ENCODE results near the gene BIRC3.

Gene BIRC3

GRCh38 chr11:102317099-102317767, at the start of gene BIRC3:
Gene BIRC3 (plus strand): TSS chr11:102317484. CDS start chr11:102324510, 7,026 bp downstream.
- peak; percentile 98 to 100 for DNase-seq

DNA sequence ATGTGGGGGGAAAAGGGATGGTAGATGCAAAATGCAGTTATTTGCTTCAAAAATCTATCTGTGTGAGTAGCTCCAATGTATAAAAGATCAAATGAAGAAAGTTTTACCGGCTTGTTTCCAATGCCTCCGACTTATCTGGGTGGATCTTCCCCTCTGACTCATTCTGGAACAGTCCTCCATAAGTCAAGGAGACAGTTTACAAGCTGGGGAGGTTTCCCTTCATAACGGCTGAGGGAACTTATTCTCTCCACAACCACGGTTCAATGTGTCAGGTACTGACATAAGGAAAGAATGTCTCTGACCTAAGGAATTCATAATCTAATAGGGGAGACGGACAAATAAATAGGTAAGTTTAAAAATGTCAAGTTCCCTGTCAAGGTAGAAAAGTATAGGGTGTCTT, 49.7 kb upstream of the BIRC3 start:
- DNase-seq = no peak

- DNase-seq = no peak
These were observed 49.0 kb upstream of the BIRC3 start for GRCh38 chr11:102268083-102268984.

DNA sequence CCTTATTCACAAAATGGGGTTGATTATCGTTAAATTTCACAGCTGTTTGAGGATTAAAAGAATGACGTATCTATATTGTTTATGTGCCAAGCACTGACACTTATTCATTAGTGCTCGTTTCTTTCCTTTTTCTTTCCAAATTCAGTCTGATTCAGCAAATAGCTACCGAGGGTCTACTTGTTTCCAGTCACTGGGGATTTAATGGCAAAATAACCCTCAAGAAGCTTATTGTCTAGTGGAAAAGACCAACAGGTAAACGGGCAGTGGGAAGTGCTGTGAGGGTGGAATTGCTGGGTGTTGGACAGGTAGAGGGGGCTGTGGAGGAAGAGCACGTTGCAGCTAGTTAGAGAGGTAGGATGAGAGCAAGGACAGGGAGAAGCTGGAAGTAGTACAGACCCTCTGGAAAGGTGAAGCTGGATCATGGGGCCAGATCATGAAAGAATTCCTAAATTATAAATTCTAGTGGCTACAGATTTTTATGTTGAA, 48.3 kb upstream of the BIRC3 start:
- DNase-seq = no peak

GRCh38 chr11:102269927-102270326, 47.4 kb upstream of the BIRC3 start:
- no peak for DNase-seq

DNA sequence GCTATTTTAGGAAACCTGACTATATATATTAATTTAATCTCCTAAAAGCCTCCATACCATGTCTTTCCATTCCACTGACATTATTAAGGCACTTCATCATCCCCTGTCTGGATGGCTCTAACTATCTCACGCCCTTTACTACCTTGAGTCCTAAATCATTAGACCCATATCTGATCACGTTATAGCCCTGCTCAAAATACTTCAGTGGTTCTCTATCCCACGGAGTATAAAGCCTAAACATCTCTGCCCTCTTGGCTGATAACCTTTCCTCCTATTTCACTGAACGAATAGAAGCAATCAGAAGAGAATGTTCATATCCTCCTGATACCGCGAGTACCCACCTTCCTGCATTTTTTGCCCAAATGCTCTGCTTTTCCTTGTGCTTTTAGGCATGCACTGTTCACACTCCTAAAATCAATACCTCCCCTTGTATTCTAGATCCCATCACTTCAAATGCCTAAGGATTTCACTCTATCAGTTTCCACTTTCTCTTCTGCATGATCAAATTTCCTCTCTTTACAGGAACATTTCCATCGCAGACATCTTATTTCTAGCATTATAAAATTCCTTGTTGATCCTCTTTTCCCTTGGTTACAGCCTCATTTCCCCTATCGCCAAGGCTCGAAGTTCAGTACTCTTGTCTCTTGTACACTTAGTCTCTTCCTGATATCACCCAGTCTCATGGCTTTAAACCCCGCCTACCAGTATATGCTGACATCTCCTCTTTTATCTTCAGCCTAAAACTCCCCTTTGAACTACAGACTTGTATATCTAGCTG, 45.0 kb upstream of the BIRC3 start:
- DNase-seq = no peak

GRCh38 chr11:102274628-102275027, 42.7 kb upstream of the BIRC3 start:
- DNase-seq = no peak

GRCh38 chr11:102276362-102276761, 40.9 kb upstream of the BIRC3 start:
- no peak for DNase-seq

- no peak for DNase-seq
These were observed 40.5 kb upstream of the BIRC3 start for GRCh38 chr11:102276783-102277182.

DNA sequence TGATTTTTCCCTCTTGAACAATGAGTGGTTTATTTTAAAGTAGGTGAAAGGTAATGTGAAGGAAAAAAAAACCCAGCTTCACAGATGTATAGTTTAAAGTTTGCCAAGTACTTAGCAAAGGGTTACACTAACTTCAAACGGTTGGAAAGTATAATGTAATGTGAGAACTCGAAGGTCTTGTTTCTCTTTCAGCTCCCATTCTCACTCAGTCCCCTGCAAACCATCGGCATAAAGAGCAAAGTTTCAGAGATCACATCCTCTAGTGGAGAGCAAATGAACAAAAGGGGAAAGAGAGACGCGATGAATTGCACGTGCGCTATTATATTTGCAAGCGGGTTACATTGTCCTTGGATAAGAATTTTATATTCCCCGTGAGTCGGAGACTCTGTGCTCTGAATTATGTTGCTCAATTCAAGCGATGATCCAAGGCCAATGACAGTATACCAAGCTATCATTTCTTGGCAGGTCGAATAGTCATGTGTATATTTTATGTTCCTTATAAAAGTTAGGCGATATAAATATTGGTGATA, 37.6 kb upstream of the BIRC3 start:
- no peak for DNase-seq

DNA sequence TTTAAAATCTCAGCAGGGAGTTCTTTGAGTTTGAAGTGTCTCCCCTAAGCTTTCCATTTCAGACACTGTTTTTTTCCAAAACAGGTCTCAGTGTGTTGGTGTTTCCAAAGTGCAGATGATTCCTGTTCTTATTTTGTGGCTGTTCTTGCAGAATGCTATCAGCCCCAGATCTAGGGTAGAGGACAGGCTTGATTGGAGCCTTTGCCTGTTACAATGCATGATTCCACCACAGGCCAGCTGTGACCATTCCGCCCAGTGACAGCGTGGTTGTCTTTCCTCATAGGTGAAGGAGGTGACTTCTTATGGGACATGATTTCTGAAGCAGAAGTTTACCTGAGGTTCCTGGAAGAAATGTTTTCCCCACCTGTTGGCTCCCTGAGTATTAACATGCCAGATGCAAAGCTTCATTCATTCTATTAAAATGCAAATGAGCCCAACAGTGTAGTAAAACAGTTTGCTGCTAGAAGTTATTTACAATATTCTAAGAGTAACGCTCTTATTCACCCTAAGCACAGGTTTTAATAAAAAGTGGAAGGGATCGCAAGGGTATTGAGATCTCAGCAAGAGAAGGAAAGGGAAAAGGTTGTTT, 36.9 kb upstream of the BIRC3 start:
- no peak for DNase-seq

DNA sequence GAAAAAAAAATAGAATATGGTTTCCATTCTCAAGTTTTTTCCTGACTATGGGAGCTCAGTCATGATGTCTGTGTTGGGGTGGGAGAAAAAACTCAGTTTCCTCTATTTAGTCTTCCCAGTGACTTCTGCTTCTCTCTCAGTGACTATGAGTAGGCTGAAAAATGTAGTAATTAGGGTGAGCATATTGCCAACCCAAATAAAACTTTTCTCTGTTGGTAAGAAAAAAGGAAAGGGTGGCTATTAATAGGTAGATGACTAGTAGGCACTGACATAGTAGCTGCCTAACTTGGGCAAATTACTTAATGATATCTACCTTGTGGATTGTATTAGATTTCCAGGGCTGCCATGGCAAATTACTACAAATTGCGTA, 34.2 kb upstream of the BIRC3 start:
- DNase-seq = no peak

DNA sequence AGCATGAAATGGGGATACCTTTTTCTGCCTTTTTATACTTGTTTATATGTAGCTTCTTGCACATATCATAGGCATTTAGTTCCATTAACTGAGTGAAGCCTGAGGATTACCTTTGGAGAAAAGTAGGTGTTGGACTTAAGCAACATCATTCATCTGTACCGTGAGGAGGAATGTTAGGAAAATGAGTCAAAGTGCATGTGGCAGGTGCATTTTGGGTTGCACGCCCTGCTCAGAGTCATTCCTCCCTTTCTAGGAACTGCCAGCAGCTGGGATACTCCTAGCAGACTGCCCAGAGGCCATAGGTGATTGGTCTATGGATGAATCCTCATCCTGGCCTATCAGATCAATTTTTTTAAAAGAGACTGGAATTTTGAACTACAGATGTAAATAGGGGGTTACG, 33.3 kb upstream of the BIRC3 start:
- DNase-seq = no peak

DNA sequence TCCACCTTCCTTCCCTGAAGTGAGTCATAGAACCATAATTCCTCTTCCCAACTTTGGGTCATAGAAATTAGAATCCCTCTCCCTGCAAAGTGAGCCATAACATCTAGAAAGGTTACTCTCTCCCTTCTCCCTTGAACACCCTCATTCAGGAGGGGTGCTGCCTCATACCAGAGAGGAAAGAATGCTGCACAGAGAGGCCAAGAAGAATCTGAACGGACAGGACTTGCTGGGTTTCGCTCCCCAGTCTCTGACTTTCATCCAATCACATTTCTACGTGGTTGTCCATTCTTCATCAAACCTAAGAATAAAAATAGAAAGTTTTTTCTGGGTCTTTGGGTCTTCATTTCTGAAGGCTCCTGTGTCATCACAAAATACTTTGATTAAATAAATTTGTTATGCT, 31.0 kb upstream of the BIRC3 start:
- no peak for DNase-seq

- DNase-seq = peak; percentile 59 to 93
These were observed 29.1 kb upstream of the BIRC3 start for GRCh38 chr11:102287964-102288724.

DNA sequence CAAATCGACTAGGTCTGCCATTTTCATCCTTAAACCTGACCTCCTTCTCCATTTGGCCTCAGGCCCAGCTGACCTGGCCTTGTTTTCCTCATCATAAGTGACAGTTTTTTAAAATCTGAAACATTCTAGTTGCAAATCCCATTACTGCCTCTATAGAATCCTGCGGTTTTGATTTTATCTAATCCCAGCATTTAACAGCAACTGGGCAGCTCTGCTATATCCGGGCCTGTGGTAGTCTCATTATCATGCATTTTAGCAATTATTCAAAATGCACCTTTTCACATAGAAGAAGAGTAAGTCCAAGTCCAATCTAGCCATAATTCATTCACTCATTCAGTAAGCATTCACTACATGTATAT, 28.6 kb upstream of the BIRC3 start:
- no peak for DNase-seq

- no peak for DNase-seq
These were observed 27.7 kb upstream of the BIRC3 start for GRCh38 chr11:102289592-102289991.

- no peak for DNase-seq
These were observed 25.5 kb upstream of the BIRC3 start for GRCh38 chr11:102291831-102292230.

DNA sequence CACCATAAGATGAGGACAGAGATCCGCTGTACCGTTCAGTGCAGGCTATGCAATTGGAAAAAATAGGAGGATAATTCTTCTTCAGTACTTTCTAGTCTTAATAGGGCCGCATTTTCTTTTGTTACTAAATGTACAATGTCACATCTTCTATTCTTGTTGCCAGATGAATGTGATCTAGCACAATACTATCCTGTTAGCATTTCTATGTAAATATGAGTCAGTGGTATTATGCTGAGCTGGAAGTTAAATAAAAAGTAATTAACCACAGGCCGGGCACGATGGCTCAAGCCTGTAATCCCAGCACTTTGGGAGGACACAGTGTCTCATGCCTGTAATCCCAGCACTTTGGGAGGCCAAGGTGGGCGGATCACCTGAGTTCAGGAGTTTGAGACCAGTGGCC, 24.4 kb upstream of the BIRC3 start:
- DNase-seq = no peak

DNA sequence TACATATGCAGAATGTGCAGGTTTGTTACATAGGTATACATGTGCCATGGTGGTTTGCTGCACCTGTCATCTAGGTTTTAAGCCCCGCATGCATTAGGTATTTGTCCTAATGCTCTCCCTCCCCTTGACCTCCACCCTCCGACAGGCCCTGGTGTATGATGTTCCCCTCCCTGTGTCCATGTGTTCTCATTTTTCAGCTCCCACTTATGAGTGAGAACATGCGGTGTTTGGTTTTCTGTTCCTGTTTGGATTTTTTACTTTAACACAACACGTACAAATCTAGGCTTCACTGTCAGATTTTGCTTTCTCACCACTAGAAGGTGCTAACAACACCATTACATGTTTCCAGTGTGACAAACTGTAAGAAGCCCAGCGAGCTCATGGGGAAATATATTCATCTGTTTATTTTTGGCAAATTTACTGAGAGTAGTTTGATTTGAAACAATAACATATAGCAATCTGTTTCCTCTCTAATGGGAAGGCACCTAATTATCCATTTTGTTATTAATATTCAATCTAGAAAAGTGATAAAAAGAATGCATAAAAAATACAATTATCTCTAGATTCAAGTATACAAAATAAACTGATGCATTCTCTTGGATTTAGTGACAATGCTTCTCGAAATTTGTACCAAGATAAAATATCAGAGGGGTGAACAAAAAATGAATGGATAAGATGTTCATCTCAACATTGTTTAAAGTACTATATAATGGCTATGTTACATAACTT, 23.2 kb upstream of the BIRC3 start:
- DNase-seq = peak; percentile 52 to 81

- no peak for DNase-seq
These were observed 22.2 kb upstream of the BIRC3 start for GRCh38 chr11:102295045-102295444.

All from SW 1271 (cell line).